HUES64 (cell line): Measurements from ENCODE around the gene C2orf76.

Experiments used
- H3K27ac ChIP-seq: 2 replicates; pipeline ENCODE4 v1.7.0; 2013; ENCODE audit warnings: low read depth, low read length, inconsistent platforms
- H3K27me3 ChIP-seq: 2 replicates; pipeline ENCODE4 v1.6.1; 2013; ENCODE audit warnings: mild to moderate bottlenecking, low read length; ENCODE audit not compliant: insufficient read depth
- H3K36me3 ChIP-seq: 2 replicates; pipeline ENCODE4 v1.6.1; 2013; ENCODE audit warnings: mild to moderate bottlenecking, low read length; ENCODE audit not compliant: insufficient read depth
- H3K4me1 ChIP-seq: 2 replicates; pipeline ENCODE4 v1.6.1; 2013; ENCODE audit warnings: mild to moderate bottlenecking, low read length, moderate library complexity; ENCODE audit not compliant: insufficient read depth
- H3K4me3 ChIP-seq: 2 replicates; pipeline ENCODE4 v1.5.1; 2013; ENCODE audit warnings: mild to moderate bottlenecking, low read length, moderate library complexity
- H3K9ac ChIP-seq: 2 replicates; pipeline ENCODE4 v1.6.1; 2013; ENCODE audit warnings: mild to moderate bottlenecking, low read depth, low read length
- H3K9me3 ChIP-seq: 2 replicates; pipeline ENCODE4 v1.6.1; 2013; ENCODE audit warnings: low read depth, low read length; ENCODE audit not compliant: insufficient read depth
- WGBS: fragments of 150-250, 120-280 bp; methylation state at CpG from one replicate; pipeline ENCODE4 v1.1.7; 2013; ENCODE audit warnings: missing lambda C conversion rate; 5-methylcytosine and 5-hydroxymethylcytosine counted together

Gene C2orf76

GRCh38 chr2:119311831-119312230 is 54.8 kb downstream of the C2orf76 start:
- H3K9me3 ChIP-seq = no peaks in the 10 kb centered on the region
- no peaks in the 10 kb centered on the region for H3K36me3 ChIP-seq
- H3K9ac ChIP-seq = no peak overlapping the region
- 85% methylated on average over 9 of the region's 9 CpGs for WGBS
- no peaks in the 10 kb centered on the region for H3K27me3 ChIP-seq
- H3K4me1 ChIP-seq = peaks cover 8% of the 10 kb centered on the region
- H3K27ac ChIP-seq = no peak overlapping the region
- H3K4me3 ChIP-seq = no peak overlapping the region

GRCh38 chr2:119311371-119311770 is 55.3 kb downstream of the C2orf76 start:
- Histone ChIP-seq H3K4me1 (peaks cover 8% of the 10 kb centered on the region), H3K4me3 (no peak overlapping the region), H3K9me3 (no peaks in the 10 kb centered on the region), H3K36me3 (no peaks in the 10 kb centered on the region), H3K27me3 (no peaks in the 10 kb centered on the region), H3K9ac (no peak overlapping the region), H3K27ac (no peak overlapping the region)
- WGBS = 67% methylated on average over 5 of the region's 5 CpGs

DNA sequence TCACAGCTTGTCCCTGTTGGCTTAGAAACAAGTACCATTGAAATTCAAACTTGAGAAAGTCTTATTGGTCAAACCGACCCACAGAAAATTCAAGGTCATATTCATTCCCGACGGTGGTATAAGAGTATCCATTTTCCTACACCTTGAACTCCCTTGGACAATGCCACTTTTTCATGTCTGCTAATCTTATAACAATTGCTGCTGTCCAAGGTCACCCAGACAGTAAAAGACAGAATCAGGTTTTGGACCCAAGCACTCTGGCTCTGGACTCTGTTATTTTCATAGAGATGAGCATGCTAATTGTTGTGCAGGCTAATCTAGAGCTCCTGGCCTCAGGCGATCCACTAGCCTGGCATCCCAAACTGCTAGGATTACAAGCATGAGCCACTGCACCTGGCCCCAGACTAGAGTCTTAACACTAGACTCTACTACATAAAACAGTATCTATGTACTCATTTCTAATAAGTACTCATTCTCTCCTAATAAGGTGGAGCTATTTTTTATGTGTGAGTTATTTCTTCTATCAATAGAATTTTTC is 57.8 kb downstream of the C2orf76 start:
- no peaks in the 10 kb centered on the region for H3K36me3 ChIP-seq
- H3K4me1 ChIP-seq = peaks cover 12% of the 10 kb centered on the region
- no peak overlapping the region for H3K4me3 ChIP-seq
- H3K27me3 ChIP-seq = no peaks in the 10 kb centered on the region
- 92% methylated on average over 4 of the region's 4 CpGs for WGBS
- no peaks in the 10 kb centered on the region for H3K9me3 ChIP-seq
- no peak overlapping the region for H3K27ac ChIP-seq
- no peak overlapping the region for H3K9ac ChIP-seq

DNA sequence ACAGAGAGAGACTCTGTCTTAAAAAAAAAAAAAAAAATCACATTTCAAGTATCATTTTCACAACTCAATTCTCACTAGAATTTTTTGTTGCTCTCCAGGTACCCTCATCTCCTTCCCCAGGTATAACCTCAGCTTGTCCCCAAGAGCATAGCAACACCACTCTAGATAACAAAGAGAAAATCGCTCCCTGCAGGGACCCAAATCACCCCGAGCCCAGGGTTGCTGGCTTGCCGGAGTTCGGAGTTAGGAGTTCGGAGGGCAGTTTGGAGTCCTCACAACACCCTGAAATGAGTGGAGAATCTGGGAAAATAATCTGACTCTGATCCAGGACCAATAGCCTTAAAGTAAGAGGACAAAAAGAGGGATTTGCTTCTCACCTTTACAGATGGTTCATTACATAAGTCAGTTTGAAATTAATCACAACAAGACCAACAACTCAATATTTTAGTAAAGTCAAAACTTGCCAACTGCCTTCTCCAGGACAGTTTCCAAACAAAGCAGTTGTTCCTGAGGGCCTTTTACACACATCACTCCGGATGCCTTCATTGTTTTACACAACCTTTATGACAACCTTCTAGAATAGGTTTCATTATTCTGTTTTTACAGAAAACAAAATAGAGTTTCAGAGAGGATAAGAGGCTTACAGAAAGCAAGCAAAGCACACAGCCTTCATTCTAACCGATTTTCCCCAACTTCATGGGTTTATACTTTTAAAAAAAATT is 59.1 kb downstream of the C2orf76 start:
- no peak overlapping the region for H3K27ac ChIP-seq
- 64% methylated on average over 6 of the region's 7 CpGs for WGBS
- H3K4me3 ChIP-seq = no peak overlapping the region
- no peaks in the 10 kb centered on the region for H3K27me3 ChIP-seq
- no peaks in the 10 kb centered on the region for H3K9me3 ChIP-seq
- H3K4me1 ChIP-seq = peaks cover 24% of the 10 kb centered on the region
- H3K36me3 ChIP-seq = no peaks in the 10 kb centered on the region
- H3K9ac ChIP-seq = no peak overlapping the region

DNA sequence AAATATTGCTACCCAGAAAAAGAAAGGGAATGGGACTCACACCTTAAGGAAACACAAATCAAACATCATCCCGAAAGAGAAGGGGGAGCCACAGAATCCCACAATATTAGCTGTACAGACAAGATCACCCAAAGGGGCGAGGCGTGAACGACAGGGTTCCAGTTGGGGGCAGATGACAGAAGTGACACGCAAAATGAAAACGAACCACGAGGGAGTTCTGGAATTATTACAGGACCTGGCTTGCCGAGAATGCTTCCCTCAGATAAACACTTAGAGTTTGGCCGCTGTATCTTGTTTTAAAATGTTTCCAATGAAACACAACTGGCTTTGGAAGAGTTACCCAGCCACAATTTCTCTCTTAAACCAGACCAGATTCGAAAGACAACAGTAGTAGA is 60.4 kb downstream of the C2orf76 start:
- peaks cover 34% of the 10 kb centered on the region for H3K4me1 ChIP-seq
- 91% methylated on average over 9 of the region's 10 CpGs for WGBS
- no peak overlapping the region for H3K9ac ChIP-seq

DNA sequence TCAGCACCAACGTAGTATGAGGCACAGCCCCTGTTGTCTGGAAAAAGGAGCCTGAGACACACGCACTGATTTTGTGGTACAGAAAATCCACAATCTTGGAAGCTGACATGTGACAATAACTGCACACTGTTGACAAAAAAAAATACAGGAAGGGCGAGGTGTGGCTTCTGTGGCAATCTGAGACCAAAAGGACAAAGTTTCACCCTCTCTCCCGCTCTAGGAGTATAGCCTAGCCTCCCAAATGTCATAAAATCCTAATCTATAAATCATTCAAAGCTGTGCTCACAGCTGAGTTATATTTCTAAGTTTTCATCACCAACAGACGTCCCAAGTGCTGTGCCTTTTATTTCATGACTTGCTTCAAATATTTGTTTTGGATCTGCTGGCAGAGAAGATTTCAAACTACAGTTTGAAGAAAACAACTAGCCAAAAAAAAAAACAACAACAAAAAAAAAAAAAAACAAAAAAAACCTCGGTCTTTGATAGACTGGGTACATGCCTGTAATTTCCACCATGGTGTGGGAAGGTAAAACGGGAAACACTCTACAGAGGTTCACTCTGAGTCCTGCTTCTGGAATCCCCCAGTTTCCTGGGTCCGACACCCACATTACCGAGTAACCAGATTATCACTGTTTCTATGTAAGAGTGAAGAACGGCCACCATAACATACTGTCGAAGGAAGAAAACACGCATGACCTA is 61.0 kb downstream of the C2orf76 start:
- H3K4me1 ChIP-seq = peaks cover 38% of the 10 kb centered on the region
- H3K9ac ChIP-seq = no peak overlapping the region
- 88% methylated on average over 12 of the region's 12 CpGs for WGBS

More for the DNA sequence above, 60.4 kb downstream of the C2orf76 start:
- Histone ChIP-seq H3K9me3 (no peaks in the 10 kb centered on the region), H3K27ac (no peak overlapping the region), H3K27me3 (no peaks in the 10 kb centered on the region), H3K4me3 (no peak overlapping the region), H3K36me3 (no peaks in the 10 kb centered on the region)

GRCh38 chr2:119304847-119305246 is 61.8 kb downstream of the C2orf76 start:
- Histone ChIP-seq H3K9ac (no peak overlapping the region), H3K9me3 (no peaks in the 10 kb centered on the region), H3K4me1 (peaks cover 38% of the 10 kb centered on the region), H3K27me3 (no peaks in the 10 kb centered on the region), H3K36me3 (no peaks in the 10 kb centered on the region), H3K27ac (no peak overlapping the region), H3K4me3 (no peak overlapping the region)
- WGBS = 57% methylated on average over 1 of the region's 2 CpGs

More for the DNA sequence above, 61.0 kb downstream of the C2orf76 start:
- no peak overlapping the region for H3K27ac ChIP-seq
- H3K27me3 ChIP-seq = no peaks in the 10 kb centered on the region
- H3K36me3 ChIP-seq = no peaks in the 10 kb centered on the region
- H3K9me3 ChIP-seq = no peaks in the 10 kb centered on the region
- H3K4me3 ChIP-seq = no peak overlapping the region

DNA sequence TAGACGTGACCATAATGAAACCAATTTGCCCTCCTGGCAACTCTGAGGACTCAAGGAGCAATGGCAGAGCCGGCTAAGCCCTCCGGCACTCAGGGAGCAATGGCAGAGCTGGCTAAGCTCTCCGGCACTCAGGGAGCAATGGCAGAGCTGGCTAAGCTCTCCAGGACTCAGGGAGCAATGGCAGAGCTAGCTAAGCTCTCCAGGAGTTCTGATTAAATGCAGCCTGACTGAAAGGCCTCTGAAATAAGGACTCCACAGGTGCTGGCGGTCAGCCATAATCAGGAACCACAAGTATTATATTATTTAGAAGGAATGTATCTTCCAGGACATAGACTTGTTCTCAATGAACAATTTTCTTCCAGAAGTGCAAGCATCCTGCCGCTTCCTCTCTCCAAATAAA is 65.2 kb downstream of the C2orf76 start:
- WGBS = 82% methylated on average over 5 of the region's 6 CpGs
- H3K36me3 ChIP-seq = no peaks in the 10 kb centered on the region
- no peak overlapping the region; the same call in 1 of the 2 replicates for H3K27ac ChIP-seq
- no peaks in the 10 kb centered on the region for H3K27me3 ChIP-seq
- H3K4me3 ChIP-seq = no peak overlapping the region
- peaks cover 33% of the 10 kb centered on the region for H3K4me1 ChIP-seq
- no peaks in the 10 kb centered on the region for H3K9me3 ChIP-seq
- H3K9ac ChIP-seq = no peak overlapping the region

DNA sequence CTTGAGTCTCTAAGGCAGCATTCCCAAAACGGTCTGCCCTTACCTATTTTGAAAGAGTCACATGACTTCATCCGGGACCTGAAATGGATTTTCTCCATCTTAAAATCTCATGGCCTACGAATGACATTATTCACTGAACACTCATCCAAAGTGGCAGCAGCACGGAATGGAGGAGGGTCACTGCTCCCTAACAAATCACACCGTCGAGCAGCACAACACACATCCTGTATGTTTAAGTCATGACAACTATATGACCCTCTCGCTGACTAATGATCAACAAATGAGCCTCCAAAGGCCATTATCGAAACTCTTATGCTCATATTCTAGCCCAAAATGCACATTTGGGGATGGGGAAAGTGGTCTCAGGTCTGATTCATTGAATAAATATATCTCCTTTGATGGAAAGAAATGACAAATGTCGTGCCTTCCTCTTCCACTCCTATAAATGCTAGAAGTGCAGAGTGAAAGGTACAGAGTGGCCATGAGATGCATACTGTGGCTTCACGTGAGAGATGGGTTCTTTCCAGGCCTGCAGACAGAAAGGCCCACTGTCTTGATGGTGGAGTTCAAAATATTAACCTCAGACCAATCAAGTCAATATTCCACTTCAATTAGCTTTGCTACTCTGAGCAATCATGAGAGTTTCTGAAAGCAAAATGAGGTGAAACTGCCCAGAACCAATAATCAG is 70.8 kb downstream of the C2orf76 start:
- no peaks in the 10 kb centered on the region for H3K4me1 ChIP-seq

DNA sequence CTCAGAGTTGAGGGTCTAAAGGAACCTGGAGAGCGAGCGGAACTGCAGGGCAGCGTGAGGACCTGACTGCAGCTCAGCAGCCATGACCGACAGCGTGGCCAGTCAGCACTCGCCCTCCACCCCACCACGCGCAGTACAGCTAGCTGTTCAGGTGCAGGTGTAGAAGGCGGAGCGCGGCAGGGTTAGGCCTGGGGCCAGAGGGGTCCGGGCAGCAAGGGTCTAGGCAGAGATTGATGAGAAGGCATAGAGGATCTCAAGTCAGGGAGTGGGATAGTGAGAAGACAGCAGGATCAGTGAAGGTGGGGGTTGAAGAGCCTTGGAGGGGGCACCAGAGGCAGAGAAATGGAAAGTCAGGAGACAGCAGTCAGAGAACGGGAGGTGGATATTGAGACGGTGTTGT is 72.0 kb downstream of the C2orf76 start:
- Histone ChIP-seq H3K9me3 (no peaks in the 10 kb centered on the region), H3K27me3 (no peaks in the 10 kb centered on the region), H3K27ac (no peak overlapping the region), H3K36me3 (no peaks in the 10 kb centered on the region), H3K4me3 (no peak overlapping the region), H3K9ac (no peak overlapping the region), H3K4me1 (no peaks in the 10 kb centered on the region)
- WGBS = 92% methylated on average over 14 of the region's 14 CpGs

More for the DNA sequence above, 70.8 kb downstream of the C2orf76 start:
- Histone ChIP-seq H3K9me3 (no peaks in the 10 kb centered on the region), H3K9ac (no peak overlapping the region), H3K27ac (no peak overlapping the region), H3K36me3 (no peaks in the 10 kb centered on the region), H3K4me3 (no peak overlapping the region), H3K27me3 (no peaks in the 10 kb centered on the region)
- 90% methylated on average over 10 of the region's 10 CpGs for WGBS

DNA sequence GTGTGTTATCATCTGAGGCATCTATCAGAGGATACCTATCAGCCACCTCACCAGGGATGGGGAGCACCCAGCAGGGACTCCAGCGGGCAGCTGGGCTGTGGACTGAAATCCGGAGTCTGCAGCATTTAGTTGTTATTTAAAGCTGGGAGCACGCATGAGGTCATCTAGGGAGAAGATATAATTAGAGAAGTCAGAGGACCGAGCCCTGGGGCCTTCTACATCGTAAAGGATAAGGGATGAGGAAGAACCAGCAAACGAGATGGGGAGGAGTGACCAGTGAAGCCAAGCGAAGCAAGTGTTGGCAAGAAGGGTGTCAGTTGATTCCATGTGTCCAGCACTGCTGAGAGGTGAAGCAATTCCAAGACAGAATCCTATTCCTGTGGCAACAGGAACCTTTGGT is 72.7 kb downstream of the C2orf76 start:
- no peak overlapping the region for H3K4me3 ChIP-seq
- 83% methylated on average over 7 of the region's 7 CpGs for WGBS
- no peaks in the 10 kb centered on the region for H3K27me3 ChIP-seq
- no peak overlapping the region for H3K9ac ChIP-seq
- H3K9me3 ChIP-seq = no peaks in the 10 kb centered on the region
- H3K36me3 ChIP-seq = no peaks in the 10 kb centered on the region
- H3K27ac ChIP-seq = no peak overlapping the region
- H3K4me1 ChIP-seq = no peaks in the 10 kb centered on the region
